Kidney epithelial cell (primary cell): ENCODE results near the gene CC2D2B. TPM values are rescaled to one million over a fixed set of nuclear protein-coding genes. Genes with fewer than 3 reads are reported as not detected.

ENCODE experiments used
- DNase-seq: peaks from one replicate; pipeline ENCODE4 v3.0.0-alpha.2; 2010; ENCODE audit warnings: low read depth
- H3K27me3 ChIP-seq: 2 replicates; pipeline ENCODE4 v1.6.0; 2011; ENCODE audit warnings: low read length; ENCODE audit not compliant: control insufficient read depth, insufficient read depth
- H3K36me3 ChIP-seq: 2 replicates; pipeline ENCODE4 v1.5.1; 2011; ENCODE audit warnings: low read length; ENCODE audit not compliant: control insufficient read depth, insufficient read depth
- H3K4me3 ChIP-seq: 2 replicates; pipeline ENCODE4 v1.5.1; 2011; ENCODE audit warnings: low read depth, mild to moderate bottlenecking, control low read depth, low read length
- CTCF ChIP-seq: IDR thresholded peaks from 2 replicates; pipeline ENCODE4 v1.5.1; 2011; ENCODE audit warnings: mild to moderate bottlenecking, moderate library complexity, low read length, control low read depth, inconsistent platforms; ENCODE audit not compliant: insufficient read depth, poor library complexity, severe bottlenecking
- total RNA-seq: library from RNA; depleted of rRNA; stranded (reverse); fragments of >200 nt; gene quantifications from 2 replicates; pipeline ENCODE4 v1.2.3, GENCODE V29; 2015

Gene CC2D2B
- total RNA-seq, 1 donor from 2014 or later, result not detected

GRCh38 chr10:96053985-96054384 lies 146.2 kb downstream of the CC2D2B start:
- no peaks in the 10 kb centered on the region for H3K27me3 ChIP-seq
- H3K36me3 ChIP-seq, result no peaks in the 10 kb centered on the region
- TF ChIP-seq CTCF, result no peak
- DNase-seq, result no peak
- no peak overlapping the region for H3K4me3 ChIP-seq

GRCh38 chr10:96056787-96057186 lies 149.0 kb downstream of the CC2D2B start:
- DNase-seq, result no peak
- Histone ChIP-seq H3K36me3 (no peaks in the 10 kb centered on the region), H3K4me3 (no peak overlapping the region), H3K27me3 (no peaks in the 10 kb centered on the region)
- TF ChIP-seq CTCF, result no peak

- no peak for DNase-seq
- Histone ChIP-seq H3K27me3 (no peaks in the 10 kb centered on the region), H3K4me3 (no peak overlapping the region), H3K36me3 (no peaks in the 10 kb centered on the region)
- TF ChIP-seq CTCF, result no peak
Measured at GRCh38 chr10:96061232-96061631, 153.5 kb downstream of the CC2D2B start.

- DNase-seq, result no peak
- Histone ChIP-seq H3K27me3 (no peaks in the 10 kb centered on the region), H3K4me3 (no peak overlapping the region), H3K36me3 (no peaks in the 10 kb centered on the region)
- TF ChIP-seq CTCF, result no peak
Measured at GRCh38 chr10:96072674-96073073, 164.9 kb downstream of the CC2D2B start.

- H3K27me3 ChIP-seq, result no peaks in the 10 kb centered on the region
- no peak for TF ChIP-seq CTCF
- DNase-seq, result no peak
Measured at GRCh38 chr10:96073722-96074121, 165.9 kb downstream of the CC2D2B start.

GRCh38 chr10:96074776-96075175 lies 167.0 kb downstream of the CC2D2B start:
- DNase-seq, result no peak
- no peak overlapping the region for H3K4me3 ChIP-seq
- no peak for TF ChIP-seq CTCF
- H3K36me3 ChIP-seq, result no peaks in the 10 kb centered on the region
- no peaks in the 10 kb centered on the region for H3K27me3 ChIP-seq

More at GRCh38 chr10:96073722-96074121, 165.9 kb downstream of the CC2D2B start:
- Histone ChIP-seq H3K36me3 (no peaks in the 10 kb centered on the region), H3K4me3 (no peak overlapping the region)
